GM12892 (cell line): ENCODE data around the gene SOST.

Experiments used
- POLR2A ChIP-seq: IDR thresholded peaks from 2 replicates; pipeline ENCODE4 v1.6.1; 2011; ENCODE audit warnings: low read depth, low read length, control low read depth
- POLR2AphosphoS5 ChIP-seq: IDR thresholded peaks from 2 replicates; pipeline ENCODE4 v1.6.1; 2011; ENCODE audit warnings: low read depth, low read length, control low read depth

- no peak for TF ChIP-seq POLR2AphosphoS5
- no peak for TF ChIP-seq POLR2A
These were observed 3.2 kb downstream of the SOST start for GRCh38 chr17:43755389-43755875.
